ENCODE measurements around the gene NLRC5.

Gene NLRC5

DNA sequence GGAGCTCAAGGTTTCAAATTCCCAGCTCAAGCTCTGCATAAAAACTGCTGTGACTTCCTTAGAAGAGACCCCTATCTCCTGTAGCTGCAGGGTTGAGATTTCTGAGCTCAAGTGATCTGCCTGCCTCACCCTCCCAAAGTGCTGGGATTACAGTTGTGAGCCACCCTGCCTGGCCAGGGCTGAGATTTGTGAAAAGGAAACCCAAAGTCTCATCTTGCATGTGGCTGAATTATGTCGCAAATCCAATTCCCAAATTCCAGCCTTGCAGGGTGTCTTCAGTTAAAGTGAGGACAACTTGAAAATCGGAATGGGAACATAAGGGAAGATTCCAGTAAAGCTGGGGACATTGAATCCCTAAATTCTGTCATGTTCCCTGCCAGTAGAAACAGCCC lies 41.8 kb upstream of the NLRC5 start:
- H3K27me3 ChIP-seq (ENCODE audit: control insufficient read depth in 1 of 2, insufficient read depth in 2 of 2, low read length in 2 of 2) = no peaks in the 10 kb centered on the region
- no peak overlapping the region for H3K9ac ChIP-seq (ENCODE audit: low read length in 2 of 2)
- no peak overlapping the region for H3K4me3 ChIP-seq (ENCODE audit: low read length in 2 of 2)
- no peak overlapping the region for H3K27ac ChIP-seq (ENCODE audit: low read length)
- H3K9me3 ChIP-seq (ENCODE audit: control insufficient read depth in 2 of 2, low read length in 2 of 2) = no peaks in the 10 kb centered on the region
- peaks cover 5% of the 10 kb centered on the region for H3K4me1 ChIP-seq (ENCODE audit: control insufficient read depth, insufficient read depth, low read length)
- H3K36me3 ChIP-seq (ENCODE audit: control insufficient read depth in 2 of 2, insufficient read depth in 2 of 2, low read length in 2 of 2) = peaks cover 23 to 28% of the 10 kb centered on the region in 2 donors

DNA sequence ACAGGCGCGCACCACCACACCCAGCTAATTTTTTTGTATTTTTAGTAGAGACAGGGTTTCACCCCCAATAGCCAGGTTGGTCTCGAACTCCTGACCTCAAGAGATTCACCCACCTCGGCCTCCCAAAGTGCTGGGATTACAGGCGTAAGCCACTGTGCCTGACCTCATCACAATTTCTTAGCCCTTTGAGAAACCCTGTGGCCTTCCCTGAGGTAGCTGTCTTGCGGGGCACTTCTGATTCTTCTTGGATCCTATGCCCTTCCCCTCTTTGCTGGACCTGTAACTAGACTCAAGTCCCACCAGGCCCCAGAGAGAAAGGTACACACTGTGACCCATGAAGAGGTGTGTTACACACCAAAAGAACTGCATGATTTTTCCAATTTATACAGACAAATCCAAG lies 41.1 kb upstream of the NLRC5 start:
- H3K9ac ChIP-seq (ENCODE audit: low read length in 2 of 2) = no peak overlapping the region
- no peak overlapping the region for H3K4me3 ChIP-seq (ENCODE audit: low read length in 2 of 2)
- H3K9me3 ChIP-seq (ENCODE audit: control insufficient read depth in 2 of 2, low read length in 2 of 2) = no peaks in the 10 kb centered on the region
- peaks cover 5% of the 10 kb centered on the region for H3K4me1 ChIP-seq (ENCODE audit: control insufficient read depth, insufficient read depth, low read length)
- no peaks in the 10 kb centered on the region for H3K27me3 ChIP-seq (ENCODE audit: control insufficient read depth in 1 of 2, insufficient read depth in 2 of 2, low read length in 2 of 2)
- peaks cover 17 to 22% of the 10 kb centered on the region in 2 donors for H3K36me3 ChIP-seq (ENCODE audit: control insufficient read depth in 2 of 2, insufficient read depth in 2 of 2, low read length in 2 of 2)
- no peak overlapping the region for H3K27ac ChIP-seq (ENCODE audit: low read length)

DNA sequence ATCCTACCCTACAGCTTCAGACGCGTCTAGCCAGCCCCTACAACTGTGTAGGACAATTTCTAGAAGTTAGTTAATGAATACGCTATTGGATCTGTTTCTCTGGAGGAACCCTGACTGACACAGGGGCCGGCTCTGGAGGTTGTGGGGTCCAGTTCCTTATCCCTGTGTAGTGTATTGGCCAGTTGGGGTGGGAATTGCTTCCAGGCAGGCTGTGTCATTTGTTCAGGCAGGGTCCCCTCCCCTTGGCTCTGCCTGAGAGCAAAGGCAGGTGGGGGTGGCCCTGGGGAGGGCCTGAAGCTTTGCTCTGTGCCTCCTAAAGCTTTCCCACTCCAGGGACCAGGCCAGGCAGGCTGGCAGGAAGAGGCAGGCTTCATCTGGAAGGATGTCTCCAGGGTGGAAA lies 39.3 kb upstream of the NLRC5 start:
- Histone ChIP-seq H3K9me3 (ENCODE audit: control insufficient read depth in 2 of 2, low read length in 2 of 2) (no peaks in the 10 kb centered on the region), H3K4me1 (ENCODE audit: control insufficient read depth, insufficient read depth, low read length) (peaks cover 5% of the 10 kb centered on the region), H3K27ac (ENCODE audit: low read length) (no peak overlapping the region), H3K27me3 (ENCODE audit: control insufficient read depth in 1 of 2, insufficient read depth in 2 of 2, low read length in 2 of 2) (no peaks in the 10 kb centered on the region), H3K9ac (ENCODE audit: low read length in 2 of 2) (no peak overlapping the region), H3K36me3 (ENCODE audit: control insufficient read depth in 2 of 2, insufficient read depth in 2 of 2, low read length in 2 of 2) (peaks cover 3 to 8% of the 10 kb centered on the region in 2 donors), H3K4me3 (ENCODE audit: low read length in 2 of 2) (no peak overlapping the region)

DNA sequence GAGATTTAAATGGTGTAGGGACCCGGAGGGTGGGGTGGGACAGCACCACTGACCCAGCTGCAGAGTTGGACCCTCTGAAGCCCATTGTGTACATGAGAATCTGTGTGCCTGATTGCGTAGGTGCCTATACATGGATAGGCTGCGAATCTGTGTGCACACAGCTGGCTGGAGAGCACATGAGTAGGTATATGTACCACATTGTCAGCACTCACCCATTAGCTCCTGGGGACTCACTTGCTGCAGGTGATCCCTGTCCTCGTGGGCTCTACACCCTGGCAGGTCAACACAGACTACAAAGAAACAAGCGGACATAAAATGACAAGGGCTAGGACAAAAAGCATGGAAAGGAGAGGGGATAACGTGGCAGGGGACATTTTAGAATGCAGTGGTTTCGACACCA lies 38.9 kb upstream of the NLRC5 start:
- Histone ChIP-seq H3K36me3 (ENCODE audit: control insufficient read depth in 2 of 2, insufficient read depth in 2 of 2, low read length in 2 of 2) (peaks cover 0 to 4% of the 10 kb centered on the region in 2 donors), H3K4me3 (ENCODE audit: low read length in 2 of 2) (no peak overlapping the region), H3K27me3 (ENCODE audit: control insufficient read depth in 1 of 2, insufficient read depth in 2 of 2, low read length in 2 of 2) (no peaks in the 10 kb centered on the region), H3K27ac (ENCODE audit: low read length) (no peak overlapping the region), H3K9me3 (ENCODE audit: control insufficient read depth in 2 of 2, low read length in 2 of 2) (no peaks in the 10 kb centered on the region), H3K4me1 (ENCODE audit: control insufficient read depth, insufficient read depth, low read length) (peaks cover 3% of the 10 kb centered on the region), H3K9ac (ENCODE audit: low read length in 2 of 2) (no peak overlapping the region)

DNA sequence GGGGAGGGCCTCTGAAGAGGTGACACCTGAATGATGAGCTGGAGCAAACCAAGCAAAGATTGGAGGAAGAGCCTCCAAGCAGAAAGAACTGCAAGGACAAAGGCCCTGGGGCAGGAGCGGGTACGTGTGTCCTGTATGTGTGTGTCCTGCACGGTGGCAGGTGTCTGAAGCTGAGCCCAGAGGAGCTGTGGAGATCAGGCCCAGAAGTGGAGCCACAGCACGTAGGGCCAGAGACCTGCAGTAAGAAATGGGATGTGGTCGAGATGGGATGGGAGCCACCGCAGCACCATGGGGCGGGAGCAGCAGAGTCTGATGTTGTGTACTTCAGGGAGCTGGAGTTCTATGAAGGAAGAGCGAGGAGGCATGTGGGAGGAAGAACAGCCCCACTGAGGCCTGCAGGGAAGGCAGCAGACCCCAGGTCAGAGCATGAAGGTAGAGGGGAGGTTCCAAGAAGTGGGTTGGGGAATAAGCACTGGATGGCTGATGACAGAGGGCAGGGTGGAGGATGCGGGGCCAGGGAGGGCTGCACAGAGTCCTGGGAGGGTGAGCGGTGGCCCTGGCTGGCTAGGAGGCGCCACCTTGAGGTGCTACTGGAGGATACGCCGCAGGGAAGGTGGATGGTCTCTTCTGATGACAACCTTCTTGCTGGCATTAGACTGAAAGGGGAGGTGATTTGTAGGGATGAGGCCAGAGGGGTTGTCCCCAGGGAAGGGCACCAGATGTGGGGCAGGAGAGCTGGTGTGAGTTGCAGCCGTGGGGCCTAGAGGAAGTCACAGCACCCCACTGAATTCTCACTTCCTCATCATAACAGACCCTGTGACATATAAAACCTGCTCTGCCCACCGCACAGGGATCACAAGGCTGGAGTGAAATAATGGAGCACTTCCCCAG lies 38.2 kb upstream of the NLRC5 start:
- Histone ChIP-seq H3K4me1 (ENCODE audit: control insufficient read depth, insufficient read depth, low read length) (peaks cover 3% of the 10 kb centered on the region), H3K27ac (ENCODE audit: low read length) (no peak overlapping the region), H3K36me3 (ENCODE audit: control insufficient read depth in 2 of 2, insufficient read depth in 2 of 2, low read length in 2 of 2) (peaks cover 0 to 2% of the 10 kb centered on the region in 2 donors), H3K27me3 (ENCODE audit: control insufficient read depth in 1 of 2, insufficient read depth in 2 of 2, low read length in 2 of 2) (no peaks in the 10 kb centered on the region), H3K4me3 (ENCODE audit: low read length in 2 of 2) (no peak overlapping the region), H3K9ac (ENCODE audit: low read length in 2 of 2) (no peak overlapping the region), H3K9me3 (ENCODE audit: control insufficient read depth in 2 of 2, low read length in 2 of 2) (no peaks in the 10 kb centered on the region)

DNA sequence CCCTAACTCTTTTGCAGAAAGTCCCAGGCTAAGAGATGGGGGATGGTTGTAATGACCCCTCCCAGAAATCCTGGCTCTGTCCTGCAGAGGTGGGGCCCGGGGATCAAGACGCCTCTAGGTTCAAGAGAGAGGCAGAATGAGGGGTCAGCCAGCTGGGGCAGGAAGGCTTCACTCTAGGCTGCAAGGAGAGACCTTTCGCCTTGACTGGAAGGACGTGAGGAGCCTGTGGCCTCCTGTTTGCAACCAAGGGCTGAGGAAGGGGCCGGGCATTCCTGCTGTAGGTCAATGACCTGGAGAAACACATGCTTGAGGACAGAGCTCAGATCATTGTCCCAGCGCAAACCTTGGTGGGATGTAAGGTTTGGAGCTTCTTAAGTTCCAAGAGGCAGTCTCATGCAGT lies 36.4 kb upstream of the NLRC5 start:
- Histone ChIP-seq H3K9ac (ENCODE audit: low read length in 2 of 2) (no peak overlapping the region), H3K27me3 (ENCODE audit: control insufficient read depth in 1 of 2, insufficient read depth in 2 of 2, low read length in 2 of 2) (no peaks in the 10 kb centered on the region), H3K4me1 (ENCODE audit: control insufficient read depth, insufficient read depth, low read length) (no peaks in the 10 kb centered on the region), H3K27ac (ENCODE audit: low read length) (no peak overlapping the region), H3K36me3 (ENCODE audit: control insufficient read depth in 2 of 2, insufficient read depth in 2 of 2, low read length in 2 of 2) (peaks cover 0 to 2% of the 10 kb centered on the region in 2 donors), H3K4me3 (ENCODE audit: low read length in 2 of 2) (no peak overlapping the region), H3K9me3 (ENCODE audit: control insufficient read depth in 2 of 2, low read length in 2 of 2) (no peaks in the 10 kb centered on the region)

DNA sequence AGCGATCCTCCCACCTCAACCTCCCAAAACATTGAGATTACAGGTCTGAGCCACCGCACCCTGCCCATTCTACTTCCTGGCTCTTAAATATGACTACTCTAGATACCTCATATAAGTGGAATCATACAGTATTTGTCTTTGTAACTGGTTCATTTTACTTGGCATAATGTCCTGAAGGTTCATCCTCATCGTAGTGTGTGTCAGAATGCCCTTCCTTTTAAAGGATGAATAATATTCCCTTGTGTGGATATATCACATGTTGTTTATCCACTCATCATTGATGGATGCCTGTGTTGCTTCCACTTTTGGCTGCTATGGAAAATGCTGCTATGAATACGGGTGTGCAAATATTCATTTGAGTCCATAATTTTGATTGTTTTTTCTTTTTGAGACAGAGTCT lies 33.3 kb upstream of the NLRC5 start:
- no peak overlapping the region for H3K4me3 ChIP-seq (ENCODE audit: low read length in 2 of 2)
- peaks cover 2% of the 10 kb centered on the region for H3K4me1 ChIP-seq (ENCODE audit: control insufficient read depth, insufficient read depth, low read length)
- no peaks in the 10 kb centered on the region for H3K36me3 ChIP-seq (ENCODE audit: control insufficient read depth in 2 of 2, insufficient read depth in 2 of 2, low read length in 2 of 2)
- no peak overlapping the region for H3K27ac ChIP-seq (ENCODE audit: low read length)
- no peaks in the 10 kb centered on the region for H3K27me3 ChIP-seq (ENCODE audit: control insufficient read depth in 1 of 2, insufficient read depth in 2 of 2, low read length in 2 of 2)
- H3K9me3 ChIP-seq (ENCODE audit: control insufficient read depth in 2 of 2, low read length in 2 of 2) = no peaks in the 10 kb centered on the region
- H3K9ac ChIP-seq (ENCODE audit: low read length in 2 of 2) = no peak overlapping the region

DNA sequence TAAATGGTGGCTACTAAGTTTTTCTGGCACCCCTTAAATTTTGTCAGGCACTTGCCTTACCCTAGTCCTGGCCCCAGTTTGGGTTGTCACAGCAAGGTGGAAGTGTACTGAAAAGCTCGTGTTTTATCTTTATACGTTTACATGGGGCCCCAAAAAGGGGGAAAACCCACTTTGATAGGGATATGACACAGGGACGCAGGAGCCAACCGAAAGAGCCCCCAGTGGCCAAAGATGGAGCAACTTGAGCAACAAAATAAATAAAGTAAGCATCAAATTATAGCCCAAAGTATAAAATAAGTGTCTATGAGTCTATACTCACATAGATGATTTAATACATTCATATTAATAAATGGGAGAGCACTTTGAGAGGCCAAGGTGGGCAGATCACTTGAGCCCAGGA lies 32.6 kb upstream of the NLRC5 start:
- Histone ChIP-seq H3K4me3 (ENCODE audit: low read length in 2 of 2) (no peak overlapping the region), H3K27ac (ENCODE audit: low read length) (no peak overlapping the region), H3K9me3 (ENCODE audit: control insufficient read depth in 2 of 2, low read length in 2 of 2) (no peaks in the 10 kb centered on the region), H3K27me3 (ENCODE audit: control insufficient read depth in 1 of 2, insufficient read depth in 2 of 2, low read length in 2 of 2) (no peaks in the 10 kb centered on the region), H3K4me1 (ENCODE audit: control insufficient read depth, insufficient read depth, low read length) (peaks cover 5% of the 10 kb centered on the region), H3K36me3 (ENCODE audit: control insufficient read depth in 2 of 2, insufficient read depth in 2 of 2, low read length in 2 of 2) (no peaks in the 10 kb centered on the region), H3K9ac (ENCODE audit: low read length in 2 of 2) (no peak overlapping the region)

DNA sequence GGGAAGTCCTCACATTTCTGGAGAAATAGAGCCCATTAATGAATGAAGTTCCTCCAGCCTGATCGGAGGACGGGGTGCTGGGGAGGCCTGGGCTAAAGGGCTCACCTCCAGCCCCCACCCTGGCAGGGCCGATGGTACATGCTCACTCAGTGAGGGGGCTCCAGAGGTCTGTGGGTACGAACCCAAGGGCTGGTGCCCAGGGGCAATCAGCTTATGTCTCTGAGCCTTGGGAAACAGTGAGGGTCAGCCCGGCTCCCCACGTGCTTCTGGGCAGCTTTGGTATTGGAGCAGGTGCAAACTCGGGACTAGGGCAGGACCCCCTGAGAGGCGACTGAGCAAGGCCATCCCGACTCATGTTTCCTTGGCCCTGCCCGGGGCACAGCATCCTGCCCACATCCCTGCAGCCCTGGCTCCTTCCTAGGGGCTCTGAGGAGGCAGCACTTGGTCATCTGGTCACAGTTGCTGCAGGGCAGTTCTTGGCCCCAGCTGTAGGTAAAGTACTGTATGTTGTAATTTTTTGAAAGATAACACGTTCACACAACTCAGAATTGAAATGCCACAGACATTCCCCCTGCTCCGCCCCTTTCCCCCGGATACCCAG lies 28.6 kb upstream of the NLRC5 start:
- H3K9ac ChIP-seq (ENCODE audit: low read length in 2 of 2) = no peak overlapping the region
- no peak overlapping the region for H3K27ac ChIP-seq (ENCODE audit: low read length)
- no peak overlapping the region for H3K4me3 ChIP-seq (ENCODE audit: low read length in 2 of 2)
- peaks cover 6% of the 10 kb centered on the region for H3K4me1 ChIP-seq (ENCODE audit: control insufficient read depth, insufficient read depth, low read length)
- no peaks in the 10 kb centered on the region for H3K27me3 ChIP-seq (ENCODE audit: control insufficient read depth in 1 of 2, insufficient read depth in 2 of 2, low read length in 2 of 2)
- no peaks in the 10 kb centered on the region for H3K9me3 ChIP-seq (ENCODE audit: control insufficient read depth in 2 of 2, low read length in 2 of 2)
- H3K36me3 ChIP-seq (ENCODE audit: control insufficient read depth in 2 of 2, insufficient read depth in 2 of 2, low read length in 2 of 2) = no peaks in the 10 kb centered on the region

DNA sequence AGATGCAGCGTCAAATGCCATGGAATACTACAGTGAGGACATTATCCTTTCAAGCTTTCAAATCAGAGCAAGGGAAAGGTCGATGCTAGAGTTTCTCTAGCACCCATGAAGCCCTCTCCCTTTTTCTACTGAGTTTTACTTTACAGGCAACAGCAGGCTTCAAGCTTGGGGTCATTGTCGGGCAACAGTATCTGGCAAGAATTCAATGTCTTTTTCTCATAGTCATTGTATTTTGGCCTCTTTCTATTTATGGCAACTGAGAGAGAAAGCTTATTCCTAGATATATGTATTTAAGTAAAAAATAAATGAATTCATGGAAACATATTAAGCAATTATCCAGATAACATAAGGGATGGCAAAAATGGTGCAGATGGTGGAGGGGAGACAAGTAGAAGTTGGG lies 28.0 kb upstream of the NLRC5 start:
- H3K27ac ChIP-seq (ENCODE audit: low read length) = no peak overlapping the region
- no peak overlapping the region for H3K4me3 ChIP-seq (ENCODE audit: low read length in 2 of 2)
- no peaks in the 10 kb centered on the region for H3K27me3 ChIP-seq (ENCODE audit: control insufficient read depth in 1 of 2, insufficient read depth in 2 of 2, low read length in 2 of 2)
- H3K4me1 ChIP-seq (ENCODE audit: control insufficient read depth, insufficient read depth, low read length) = peaks cover 12% of the 10 kb centered on the region
- H3K9ac ChIP-seq (ENCODE audit: low read length in 2 of 2) = no peak overlapping the region
- no peaks in the 10 kb centered on the region for H3K9me3 ChIP-seq (ENCODE audit: control insufficient read depth in 2 of 2, low read length in 2 of 2)
- H3K36me3 ChIP-seq (ENCODE audit: control insufficient read depth in 2 of 2, insufficient read depth in 2 of 2, low read length in 2 of 2) = no peaks in the 10 kb centered on the region

DNA sequence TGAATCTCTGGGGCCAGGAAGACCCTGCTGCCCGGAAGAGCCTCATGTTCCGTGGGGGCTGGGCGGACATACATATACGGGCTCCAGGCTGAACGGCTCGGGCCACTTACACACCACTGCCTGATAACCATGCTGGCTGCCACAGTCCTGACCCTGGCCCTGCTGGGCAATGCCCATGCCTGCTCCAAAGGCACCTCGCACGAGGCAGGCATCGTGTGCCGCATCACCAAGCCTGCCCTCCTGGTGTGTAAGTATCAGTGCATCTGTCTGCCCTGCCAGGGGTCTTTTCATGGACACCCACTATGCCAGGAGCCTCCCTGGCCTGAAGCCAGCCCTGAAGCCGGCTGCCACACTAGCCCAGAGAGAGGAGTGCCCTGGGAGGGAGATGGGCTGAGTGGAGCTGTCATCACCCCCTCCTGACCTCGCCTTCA lies 27.5 kb upstream of the NLRC5 start, which contains the start of gene CETP:
CETP (plus strand) TSS at position 100 of the 431 bp plus-strand sequence; CDS start at position 130, 30 bp downstream.
- Histone ChIP-seq H3K27me3 (ENCODE audit: control insufficient read depth in 1 of 2, insufficient read depth in 2 of 2, low read length in 2 of 2) (no peaks in the 10 kb centered on the region), H3K4me3 (ENCODE audit: low read length in 2 of 2) (no peak within 1 kb of the TSS), H3K36me3 (ENCODE audit: control insufficient read depth in 2 of 2, insufficient read depth in 2 of 2, low read length in 2 of 2) (no peaks in the 10 kb centered on the region), H3K9me3 (ENCODE audit: control insufficient read depth in 2 of 2, low read length in 2 of 2) (no peaks in the 10 kb centered on the region), H3K27ac (ENCODE audit: low read length) (no peak within 1 kb of the TSS), H3K4me1 (ENCODE audit: control insufficient read depth, insufficient read depth, low read length) (peaks cover 12% of the 10 kb centered on the region), H3K9ac (ENCODE audit: low read length in 2 of 2) (no peak within 1 kb of the TSS)

All from stomach smooth muscle (tissue), 2 donors.